ENCODE data around the gene SLC44A3.
A peak's percentile ranks its signal among the peaks of the same experiment; 100 is the strongest.

Gene SLC44A3

GRCh38 chr1:94799206-94799605 lies 21.0 kb upstream of the SLC44A3 start:
- H3K9ac ChIP-seq (ENCODE audit: low read depth, low read length, poor library complexity, severe bottlenecking): no peak overlapping the region
- no peaks in the 10 kb centered on the region for H3F3A ChIP-seq (ENCODE audit: low read depth)
- no peaks in the 10 kb centered on the region for H3K9me3 ChIP-seq (ENCODE audit: insufficient read depth, low read depth, low read length)
- no peaks in the 10 kb centered on the region for H3K9me2 ChIP-seq (replicated peaks; ENCODE audit: low read depth, low read length)
- H3K27me3 ChIP-seq (ENCODE audit: insufficient read depth, low read length, poor library complexity, severe bottlenecking): no peaks in the 10 kb centered on the region
- H2AFZ ChIP-seq (ENCODE audit: low read length): no peak overlapping the region
- H3K4me2 ChIP-seq (ENCODE audit: low read depth, low read length, poor library complexity, severe bottlenecking): no peak overlapping the region
- H3K4me3 ChIP-seq (ENCODE audit: low read length, poor library complexity, severe bottlenecking): no peak overlapping the region
- peaks cover 45% of the 10 kb centered on the region for H3K4me1 ChIP-seq (ENCODE audit: insufficient read depth, low read length, poor library complexity, severe bottlenecking)
- no peaks in the 10 kb centered on the region for H4K20me1 ChIP-seq (ENCODE audit: insufficient read depth, low read length, poor library complexity, severe bottlenecking)
- H3K79me2 ChIP-seq (ENCODE audit: insufficient read depth, low read length): no peaks in the 10 kb centered on the region
- TF ChIP-seq CTCF (conservative IDR thresholded peaks at IDR 0.05; ENCODE audit: low read length) (no peak), EZH2phosphoT487 (IDR thresholded peaks at IDR 0.05; ENCODE audit: borderline replicate concordance) (no peak)
- H3K36me3 ChIP-seq (ENCODE audit: insufficient read depth, low read length): no peaks in the 10 kb centered on the region

DNA sequence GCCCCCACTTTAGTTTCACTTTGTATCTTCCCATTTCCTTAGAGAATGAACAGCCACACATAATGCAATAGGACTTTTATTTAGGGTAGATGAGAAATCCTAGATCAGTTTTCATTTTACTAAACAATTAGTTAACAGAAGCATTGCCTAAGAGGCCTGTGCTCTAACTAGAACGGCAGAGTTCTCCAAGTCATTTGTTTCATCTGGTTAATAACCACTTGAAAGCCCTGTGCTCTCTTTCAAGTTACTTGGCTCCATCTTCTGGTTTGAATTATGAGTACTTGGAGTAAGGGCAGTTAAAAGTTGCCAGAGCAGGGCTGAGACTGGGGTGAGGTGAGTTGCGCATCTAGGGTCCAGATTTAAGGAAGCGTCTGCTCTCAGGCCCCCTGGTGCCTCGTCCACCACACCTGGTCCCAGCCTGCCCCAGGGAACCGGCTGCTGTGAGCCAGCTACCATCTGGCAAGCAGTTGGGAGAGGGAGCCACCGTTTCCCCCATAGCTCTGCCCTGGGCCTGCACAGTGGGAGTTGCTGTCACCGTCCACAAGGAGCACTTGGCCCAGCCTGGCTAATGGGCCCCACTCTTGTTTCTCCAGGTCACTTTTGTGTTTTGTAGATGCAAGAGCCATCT lies 18.1 kb upstream of the SLC44A3 start:
- TF ChIP-seq EZH2phosphoT487 (IDR thresholded peaks at IDR 0.05; ENCODE audit: borderline replicate concordance) (no peak), CTCF (conservative IDR thresholded peaks at IDR 0.05; ENCODE audit: low read length) (peak; percentile 85)
- H3F3A ChIP-seq (ENCODE audit: low read depth): no peaks in the 10 kb centered on the region
- peak overlapping the region; percentile 74 for H2AFZ ChIP-seq (ENCODE audit: low read length)
- H3K9me2 ChIP-seq (replicated peaks; ENCODE audit: low read depth, low read length): no peaks in the 10 kb centered on the region
- peaks cover 48% of the 10 kb centered on the region for H3K4me1 ChIP-seq (ENCODE audit: insufficient read depth, low read length, poor library complexity, severe bottlenecking)
- no peaks in the 10 kb centered on the region for H4K20me1 ChIP-seq (ENCODE audit: insufficient read depth, low read length, poor library complexity, severe bottlenecking)
- peak overlapping the region; percentile 79 for H3K4me2 ChIP-seq (ENCODE audit: low read depth, low read length, poor library complexity, severe bottlenecking)
- H3K4me3 ChIP-seq (ENCODE audit: low read length, poor library complexity, severe bottlenecking): peak overlapping the region; percentile 69
- no peaks in the 10 kb centered on the region for H3K79me2 ChIP-seq (ENCODE audit: insufficient read depth, low read length)
- no peaks in the 10 kb centered on the region for H3K27me3 ChIP-seq (ENCODE audit: insufficient read depth, low read length, poor library complexity, severe bottlenecking)
- no peaks in the 10 kb centered on the region for H3K9me3 ChIP-seq (ENCODE audit: insufficient read depth, low read depth, low read length)
- H3K36me3 ChIP-seq (ENCODE audit: insufficient read depth, low read length): no peaks in the 10 kb centered on the region
- H3K9ac ChIP-seq (ENCODE audit: low read depth, low read length, poor library complexity, severe bottlenecking): peak overlapping the region; percentile 66

DNA sequence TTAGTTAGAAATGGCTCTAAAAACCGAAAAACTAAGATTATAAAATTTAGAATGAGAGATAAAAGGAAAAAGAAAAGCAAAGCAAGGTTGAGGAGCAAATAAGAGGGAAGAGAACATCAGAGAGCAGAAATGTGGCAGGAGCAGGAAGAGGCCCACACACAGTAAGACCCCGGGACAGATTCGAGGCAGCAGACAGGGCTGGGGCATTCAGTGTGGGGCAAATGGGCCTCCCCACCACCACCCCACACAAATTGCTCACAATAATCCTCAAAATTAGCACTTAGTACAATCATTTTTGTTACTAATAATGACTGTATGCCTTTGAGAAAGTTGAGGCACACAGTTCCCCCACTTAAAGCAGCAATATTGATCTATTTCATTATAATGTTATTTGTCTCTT lies 17.1 kb upstream of the SLC44A3 start:
- H3K27me3 ChIP-seq (ENCODE audit: insufficient read depth, low read length, poor library complexity, severe bottlenecking): no peaks in the 10 kb centered on the region
- H4K20me1 ChIP-seq (ENCODE audit: insufficient read depth, low read length, poor library complexity, severe bottlenecking): no peaks in the 10 kb centered on the region
- peaks cover 5% of the 10 kb centered on the region; the same call in 1 of the 2 replicates for H3F3A ChIP-seq (ENCODE audit: low read depth)
- TF ChIP-seq EZH2phosphoT487 (IDR thresholded peaks at IDR 0.05; ENCODE audit: borderline replicate concordance): no peak
- no peak for TF ChIP-seq CTCF (conservative IDR thresholded peaks at IDR 0.05; ENCODE audit: low read length)
- no peaks in the 10 kb centered on the region for H3K9me3 ChIP-seq (ENCODE audit: insufficient read depth, low read depth, low read length)
- no peak overlapping the region for H3K4me3 ChIP-seq (ENCODE audit: low read length, poor library complexity, severe bottlenecking)
- no peak overlapping the region for H3K9ac ChIP-seq (ENCODE audit: low read depth, low read length, poor library complexity, severe bottlenecking)
- no peaks in the 10 kb centered on the region for H3K79me2 ChIP-seq (ENCODE audit: insufficient read depth, low read length)
- peak overlapping the region; percentile 79 for H3K4me2 ChIP-seq (ENCODE audit: low read depth, low read length, poor library complexity, severe bottlenecking)
- 0 out of 2 replicates have a peak overlapping the region, but pooled peaks have one; percentile 12 for H2AFZ ChIP-seq (ENCODE audit: low read length)
- no peaks in the 10 kb centered on the region for H3K9me2 ChIP-seq (replicated peaks; ENCODE audit: low read depth, low read length)
- peaks cover 58% of the 10 kb centered on the region for H3K4me1 ChIP-seq (ENCODE audit: insufficient read depth, low read length, poor library complexity, severe bottlenecking)
- no peaks in the 10 kb centered on the region for H3K36me3 ChIP-seq (ENCODE audit: insufficient read depth, low read length)

Data from Loucy (cell line).